Tongue (tissue), 2 donors: ENCODE measurements around the gene CH25H. TPM values are rescaled to one million over a fixed set of nuclear protein-coding genes. Genes with fewer than 3 reads are reported as not detected.
"Not testable (repeated sequence)": the region's sequence is repeated elsewhere in the genome, so short reads cannot be mapped to it uniquely, and the experiment has no call there.

Experiments
- DNase-seq: peaks from one replicate; pipeline ENCODE4 v3.0.0-alpha.2; 2015
- total RNA-seq: library from RNA; depleted of rRNA; stranded (reverse); fragments of >200 nt; gene quantifications from one replicate; pipeline ENCODE4 v1.2.3, GENCODE V29; 2014

The CH25H gene
- total RNA-seq, 1 donor from 2014 or later, result 0.21 TPM

DNA sequence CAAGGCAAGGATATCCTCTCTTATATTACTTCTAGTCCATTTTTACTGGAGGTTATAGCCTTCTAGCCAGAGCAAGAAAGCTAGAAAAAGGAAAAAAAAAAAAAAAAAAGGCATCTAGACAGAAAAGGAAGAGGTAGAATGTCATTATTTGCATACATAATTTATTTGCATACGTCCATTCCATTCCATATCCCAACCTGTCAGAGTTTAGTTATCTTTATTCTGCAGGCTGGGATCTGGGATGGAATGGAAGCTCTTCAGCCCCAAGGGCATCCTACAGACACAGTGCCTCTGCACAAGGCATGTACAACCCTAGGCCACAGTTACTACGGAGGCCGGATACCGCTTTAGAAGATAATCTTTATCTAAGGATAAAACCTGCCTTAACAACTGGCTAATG, 9.6 kb downstream of the CH25H start:
- DNase-seq, result no peak

DNA sequence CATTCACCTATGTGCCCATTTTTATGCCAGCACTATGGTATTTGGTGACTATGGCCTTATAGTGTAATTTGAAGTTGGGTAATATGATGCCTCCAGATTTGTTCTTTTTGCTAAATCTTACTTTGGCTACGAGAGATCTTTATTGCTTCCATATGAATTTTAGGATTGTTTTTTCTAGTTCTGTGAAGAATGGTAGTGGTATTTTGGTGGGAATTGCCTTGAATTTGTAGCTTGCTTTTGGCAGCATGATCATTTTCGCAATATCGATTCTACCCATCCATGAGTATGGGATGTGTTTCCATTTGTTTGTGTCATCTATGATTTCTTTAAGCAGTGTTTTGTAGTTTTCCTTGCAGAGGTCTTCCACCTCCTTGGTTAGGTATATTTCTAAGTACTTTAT, 15.8 kb downstream of the CH25H start:
- not testable (repeated sequence) for DNase-seq

DNA sequence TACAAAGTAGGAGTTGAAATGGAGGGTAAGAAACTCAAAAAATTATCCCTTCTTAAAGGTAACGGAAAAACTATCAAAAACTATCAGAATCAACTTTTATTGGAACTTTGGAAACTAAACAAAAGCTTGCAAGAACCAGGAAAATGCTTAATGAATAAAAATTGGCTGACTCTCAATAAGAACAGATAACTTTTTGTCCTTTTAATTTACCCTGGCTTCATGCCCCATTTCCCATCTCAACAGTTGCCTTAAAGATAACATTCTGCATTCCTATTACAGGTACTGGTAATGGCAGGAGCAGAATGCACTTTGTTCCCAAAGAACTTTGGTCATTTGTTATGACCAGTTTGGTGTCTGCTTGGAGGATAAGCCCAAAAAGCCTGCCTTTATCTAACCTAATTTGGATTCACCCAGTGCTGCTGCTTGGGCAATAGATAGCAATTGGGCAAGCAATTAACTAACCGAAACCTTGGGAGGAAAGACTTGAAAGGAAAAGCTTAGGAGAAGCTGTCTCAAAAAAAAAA, 17.8 kb downstream of the CH25H start:
- DNase-seq, result no peak

DNA sequence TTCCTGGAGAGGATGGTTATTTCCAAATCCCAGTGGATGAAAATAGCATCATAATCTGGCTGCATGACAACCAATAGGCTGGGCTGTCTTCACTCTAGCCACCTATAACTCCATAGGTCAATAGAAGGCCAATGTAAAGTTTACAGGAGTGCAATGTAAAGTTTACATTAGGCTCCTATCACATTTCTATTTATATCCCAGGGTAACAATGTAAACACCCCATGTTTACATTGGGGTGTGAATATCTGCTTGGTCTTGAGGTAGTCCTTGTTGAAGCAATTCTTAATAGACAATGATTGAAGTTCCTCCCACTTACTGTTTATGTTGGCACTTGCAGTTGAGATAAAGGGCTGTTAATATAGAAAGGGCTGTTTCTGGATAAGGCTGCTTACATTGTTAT, 21.5 kb downstream of the CH25H start:
- DNase-seq, result no peak

DNA sequence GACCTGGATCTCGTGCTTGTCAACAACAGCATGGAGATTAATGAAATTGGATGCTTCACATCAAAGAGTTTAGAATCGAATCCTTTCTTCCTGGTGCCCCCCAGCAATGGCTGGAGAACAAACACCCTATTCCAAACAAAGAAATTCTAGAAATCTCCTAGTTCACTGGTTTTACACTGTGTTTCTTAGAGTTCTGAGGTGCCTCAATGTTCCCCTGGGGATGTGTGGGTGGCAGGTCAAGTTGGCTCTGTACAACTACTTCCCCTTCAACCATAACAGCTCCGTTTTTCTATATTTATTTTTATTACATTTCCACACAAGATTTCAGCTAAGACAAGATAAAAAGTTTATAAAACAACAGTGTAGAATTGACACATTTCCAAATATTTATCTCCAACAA, 22.5 kb downstream of the CH25H start:
- no peak for DNase-seq

DNA sequence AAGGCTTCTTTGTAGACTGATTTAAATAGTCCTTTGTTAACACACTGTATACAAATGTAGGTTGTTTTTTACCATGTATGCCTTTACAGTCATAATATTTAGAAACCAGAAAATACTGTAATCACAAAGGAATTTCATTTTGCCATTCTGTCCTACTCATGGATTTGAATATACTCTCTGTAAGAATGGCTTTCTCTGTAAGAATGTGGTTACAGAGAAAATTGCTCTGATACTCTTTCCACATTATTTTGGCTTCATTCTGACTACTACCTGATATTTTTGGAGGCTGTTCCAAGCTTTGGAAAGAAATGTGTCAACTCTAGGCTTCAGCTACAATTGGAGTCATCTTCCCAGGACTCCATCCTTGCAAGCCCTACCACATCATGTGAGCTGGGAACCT, 23.5 kb downstream of the CH25H start:
- DNase-seq, result no peak

DNA sequence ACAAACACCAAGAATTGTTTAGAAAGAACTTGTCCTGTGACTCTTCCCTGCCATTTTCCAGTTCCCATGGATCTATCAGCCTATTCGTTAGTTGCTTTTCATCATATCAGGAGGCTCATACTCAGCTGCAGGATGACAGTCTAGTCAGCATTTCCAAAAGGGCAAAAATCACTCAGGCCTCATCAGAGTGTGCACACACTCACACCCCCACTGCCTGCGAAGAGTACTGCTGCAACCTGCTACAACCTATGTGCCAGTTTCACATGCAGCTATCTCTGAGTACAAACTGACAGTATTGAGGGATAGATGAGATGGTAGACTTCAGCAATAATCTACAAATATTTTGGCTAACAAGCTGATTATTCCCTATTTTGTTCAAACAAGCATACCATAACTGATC, 24.2 kb downstream of the CH25H start:
- DNase-seq, result no peak

DNA sequence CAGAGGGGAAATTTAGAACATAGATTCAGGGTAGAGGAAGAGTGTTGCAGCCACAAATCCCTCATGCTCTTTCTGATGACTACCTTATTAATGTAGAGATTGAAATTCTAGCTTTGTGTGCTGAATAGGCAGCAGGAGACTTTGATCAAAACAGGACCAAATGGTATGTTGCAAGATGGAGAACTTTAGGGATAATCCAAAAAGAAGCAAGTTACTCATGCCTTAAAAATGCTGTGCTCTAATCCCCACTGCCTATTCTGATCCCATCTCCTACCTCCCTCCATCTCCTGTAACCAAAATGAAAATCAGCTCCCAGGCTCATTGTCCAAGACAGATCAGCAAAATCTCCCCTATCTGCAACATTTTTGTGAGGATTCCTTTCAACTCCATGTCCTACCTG, 31.3 kb downstream of the CH25H start:
- no peak for DNase-seq

DNA sequence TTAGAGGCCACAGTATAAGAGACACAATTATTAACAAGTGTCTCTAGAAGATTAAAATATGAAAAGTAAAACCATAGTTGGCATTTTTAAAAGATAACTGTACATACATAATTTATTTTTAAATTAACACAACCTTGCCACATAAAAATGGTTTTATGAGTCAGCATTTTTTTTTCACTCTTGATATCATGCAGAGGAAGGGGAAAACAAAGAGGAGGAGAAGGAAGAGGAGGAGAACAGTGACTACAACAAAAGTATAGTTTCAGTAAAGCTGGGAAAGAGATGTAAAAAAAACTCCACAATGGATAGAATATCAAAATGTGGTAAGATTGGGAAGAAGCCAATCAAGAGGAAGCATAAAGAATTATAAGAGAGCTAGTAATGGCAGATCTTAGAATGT, 34.0 kb downstream of the CH25H start:
- DNase-seq, result no peak

DNA sequence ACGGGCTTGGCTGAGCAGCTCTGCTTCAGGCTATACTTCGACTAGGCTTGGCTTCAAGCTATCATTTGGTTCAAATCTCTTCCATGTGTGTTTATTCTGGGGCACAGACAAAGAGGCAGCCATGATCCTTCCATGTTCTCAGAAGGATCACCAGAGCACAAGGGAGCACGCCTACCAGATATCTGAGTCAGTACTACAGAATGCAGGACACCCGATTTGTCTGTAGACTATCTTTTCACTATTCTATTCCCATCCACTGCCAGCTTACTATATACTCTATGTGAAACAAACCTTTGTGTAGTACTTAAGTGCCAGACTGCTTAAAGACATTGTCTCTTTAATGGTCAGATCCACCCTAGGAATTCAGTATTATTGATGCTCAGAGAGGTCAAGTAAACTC, 35.1 kb downstream of the CH25H start:
- DNase-seq, result no peak

DNA sequence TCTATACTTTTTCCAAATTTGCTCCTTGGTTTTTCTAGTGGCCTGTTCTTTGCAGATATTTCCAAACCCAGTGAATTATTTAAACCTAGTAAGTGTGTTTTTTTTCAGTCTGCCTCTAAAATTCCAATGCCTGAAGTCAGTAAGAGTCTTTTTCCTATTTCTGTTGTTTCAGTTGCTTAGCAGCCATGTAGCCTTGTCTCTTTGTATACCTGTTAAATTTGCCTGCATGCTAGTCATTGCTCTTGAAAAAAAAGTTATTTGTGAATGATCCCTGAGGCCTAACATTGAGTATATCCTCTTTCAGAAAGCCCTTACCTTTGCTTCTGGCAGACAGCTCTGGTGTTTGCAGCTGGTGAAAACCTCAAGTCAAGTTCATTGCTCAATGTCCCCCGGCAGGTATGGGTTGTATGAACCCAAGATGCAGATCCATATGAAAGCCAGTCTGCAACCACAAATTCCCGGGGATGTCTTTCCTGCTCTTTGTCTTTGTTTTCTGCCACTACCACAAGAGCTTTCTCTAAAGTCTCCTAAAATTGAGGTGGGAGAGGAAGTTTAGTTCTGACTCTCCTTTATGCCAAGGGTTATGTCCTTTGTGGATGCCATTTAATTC, 35.7 kb downstream of the CH25H start:
- DNase-seq, result no peak

DNA sequence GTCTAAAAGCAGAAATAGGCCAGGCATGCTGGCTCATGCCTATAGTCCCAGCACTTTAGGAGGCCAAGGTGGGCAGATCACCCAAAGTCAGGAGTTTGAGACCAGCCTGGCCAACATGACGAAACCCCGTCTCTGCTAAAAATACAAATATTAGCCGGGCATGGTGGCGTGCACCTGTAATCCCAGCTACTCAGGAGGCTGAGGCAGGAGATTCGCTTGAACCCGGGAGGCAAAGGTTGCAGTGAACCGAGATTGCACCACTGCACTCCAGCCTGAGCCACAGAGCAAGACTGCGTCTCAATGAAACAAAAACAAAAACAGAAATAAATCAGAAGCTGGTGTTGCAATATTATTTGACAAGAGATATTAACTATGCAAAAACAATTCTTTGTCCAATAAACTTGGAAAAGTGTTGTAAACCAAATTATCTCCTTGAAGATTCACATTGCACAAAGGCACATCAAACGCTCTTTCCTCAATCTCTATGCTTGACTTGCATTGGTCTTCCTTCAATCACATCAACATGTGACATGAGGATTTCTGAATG, 38.7 kb downstream of the CH25H start:
- not testable (repeated sequence) for DNase-seq

DNA sequence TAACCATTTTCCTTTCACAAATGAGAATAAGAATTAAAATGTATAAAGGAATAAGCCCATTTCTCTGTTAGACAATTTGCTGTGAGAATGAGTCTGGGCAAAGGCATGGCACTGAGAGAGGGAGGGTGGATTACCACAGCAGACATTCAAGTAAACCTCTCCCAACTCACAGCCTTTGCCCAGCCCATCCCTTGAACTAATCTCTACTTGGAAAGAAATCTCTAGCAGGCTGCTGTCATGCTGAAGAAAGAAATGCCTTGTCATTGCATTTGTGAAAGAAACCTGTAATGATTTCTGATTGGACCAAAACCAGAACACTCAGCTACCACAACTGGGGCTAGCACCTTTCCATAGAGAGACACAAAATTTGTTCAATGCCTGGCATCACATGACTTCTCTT, 39.2 kb downstream of the CH25H start:
- DNase-seq, result no peak

DNA sequence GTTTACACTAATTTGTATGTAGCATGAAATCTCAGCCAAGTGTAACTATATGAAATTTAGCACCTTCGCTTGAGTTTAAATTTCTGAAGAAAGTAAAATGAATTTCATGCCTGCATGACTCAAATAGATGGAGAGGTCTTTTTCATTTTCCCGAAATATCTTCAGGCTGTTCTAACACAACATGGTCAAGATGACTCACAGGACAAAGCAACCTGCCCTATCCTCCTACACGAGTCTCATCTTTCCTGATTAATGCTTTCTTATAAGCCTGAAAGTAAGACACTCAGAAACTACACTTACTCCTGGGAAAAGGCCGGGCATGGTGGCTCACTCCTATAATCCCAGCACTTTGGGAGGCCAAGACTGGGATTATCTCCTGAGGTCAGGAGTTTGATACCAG, 41.2 kb downstream of the CH25H start:
- DNase-seq, result no peak

DNA sequence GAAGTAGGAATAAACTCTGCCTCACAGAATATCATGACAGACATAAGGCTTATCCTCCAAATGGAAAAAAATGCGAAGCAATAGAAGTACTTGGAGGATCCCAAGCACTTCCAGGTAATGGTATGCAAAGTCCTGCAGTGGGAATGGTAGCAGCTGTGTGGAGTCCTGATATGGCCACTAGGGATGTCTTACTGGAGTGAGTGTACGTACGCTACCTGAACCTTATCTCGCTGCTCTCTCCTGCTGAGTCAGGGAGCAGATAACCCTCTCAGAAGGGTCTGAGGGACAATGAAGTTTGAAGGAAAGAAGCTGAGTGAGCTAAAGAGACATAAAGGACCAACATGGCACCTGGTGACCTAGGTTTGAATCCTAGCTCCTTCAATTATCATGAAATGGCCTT, 42.2 kb downstream of the CH25H start:
- DNase-seq, result no peak

DNA sequence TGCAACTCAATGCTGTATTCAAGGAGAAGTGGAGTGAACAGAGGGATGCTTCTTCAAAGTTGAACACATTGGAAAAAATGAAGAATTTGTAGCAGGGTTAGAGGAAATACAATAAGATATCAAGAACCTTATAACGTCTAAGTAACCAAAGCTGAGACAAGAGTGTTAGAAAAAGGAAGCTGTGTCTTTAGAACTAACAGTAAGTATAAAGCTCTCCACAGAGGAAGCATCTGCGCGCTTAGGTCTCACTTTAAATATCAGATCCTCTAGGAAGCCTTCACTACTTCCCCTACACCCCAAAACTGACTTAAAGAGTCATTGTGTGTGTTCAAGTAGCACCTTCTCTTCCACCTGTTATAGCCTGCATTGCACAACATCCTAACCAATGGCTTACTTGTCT, 43.0 kb downstream of the CH25H start:
- no peak for DNase-seq

DNA sequence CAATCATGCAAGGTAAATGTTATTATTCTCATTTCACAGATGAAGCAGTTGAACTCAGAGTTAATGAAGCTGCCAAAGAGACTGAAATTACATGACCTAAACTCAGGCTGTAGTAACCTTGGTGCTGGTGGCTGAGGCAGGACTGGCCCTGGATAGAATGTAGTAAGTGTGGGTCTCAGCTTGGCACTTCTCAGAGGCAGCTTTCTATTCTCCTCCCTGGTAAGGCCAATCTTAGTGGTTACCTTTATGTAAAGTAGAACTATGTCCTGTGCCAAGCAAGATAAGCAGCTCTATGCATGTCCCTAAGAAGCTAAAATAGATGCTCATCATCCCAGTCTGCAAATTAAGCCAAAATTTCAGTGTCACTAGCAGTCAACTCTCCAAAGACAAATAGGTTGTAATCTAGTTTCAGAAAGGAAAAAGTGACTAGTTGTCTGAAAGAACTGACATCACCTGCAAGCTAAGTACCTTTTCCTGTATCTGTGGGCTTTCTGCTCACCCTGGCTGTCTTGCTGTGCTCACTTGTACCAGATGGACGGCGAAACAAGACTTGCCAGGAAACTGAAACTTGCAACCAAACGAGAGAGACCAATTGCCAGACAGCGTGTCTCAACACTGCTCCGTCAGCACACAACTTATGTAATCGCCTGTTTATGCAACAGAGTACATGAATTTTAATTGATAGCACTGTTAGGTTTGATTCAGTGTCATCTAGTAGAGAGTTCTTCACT, 43.7 kb downstream of the CH25H start:
- peak; percentile 12 for DNase-seq

DNA sequence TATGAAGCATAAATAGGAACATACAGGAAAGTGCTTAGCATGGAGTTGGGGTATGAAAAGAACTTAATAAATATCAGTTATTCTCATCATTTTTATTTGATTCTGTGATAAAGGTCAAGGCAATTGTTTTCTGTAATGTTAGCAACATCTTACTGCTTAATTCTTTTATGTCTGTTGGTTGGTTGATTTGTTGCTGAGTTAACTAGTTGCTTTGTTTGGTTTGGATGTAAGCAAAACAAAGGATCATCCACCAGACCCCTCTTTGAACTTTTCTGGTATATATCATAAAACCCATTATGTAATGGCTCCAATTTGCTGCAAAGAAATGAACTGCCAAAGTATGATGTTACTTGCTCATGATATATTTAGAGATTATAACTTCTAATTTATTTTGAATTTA, 44.5 kb downstream of the CH25H start:
- DNase-seq, result no peak

DNA sequence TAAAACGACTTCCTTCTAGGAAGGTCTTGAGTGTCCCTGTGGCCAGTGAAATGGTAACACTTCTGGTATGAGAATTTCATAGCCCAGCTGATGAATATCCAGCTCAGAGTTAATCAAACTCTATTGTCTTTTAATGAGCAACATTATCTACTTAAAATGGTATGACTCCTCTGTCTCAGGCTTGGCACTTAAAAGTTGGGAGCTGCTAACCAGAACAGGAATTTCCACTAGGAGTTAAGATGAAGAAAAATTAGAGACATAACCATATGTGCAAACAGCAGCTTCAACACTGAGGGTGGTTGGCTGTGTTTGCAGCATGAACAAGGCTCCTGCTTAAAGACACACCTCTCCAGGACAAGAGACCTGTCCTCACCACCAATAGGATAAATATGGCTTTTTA, 46.8 kb downstream of the CH25H start:
- no peak for DNase-seq

DNA sequence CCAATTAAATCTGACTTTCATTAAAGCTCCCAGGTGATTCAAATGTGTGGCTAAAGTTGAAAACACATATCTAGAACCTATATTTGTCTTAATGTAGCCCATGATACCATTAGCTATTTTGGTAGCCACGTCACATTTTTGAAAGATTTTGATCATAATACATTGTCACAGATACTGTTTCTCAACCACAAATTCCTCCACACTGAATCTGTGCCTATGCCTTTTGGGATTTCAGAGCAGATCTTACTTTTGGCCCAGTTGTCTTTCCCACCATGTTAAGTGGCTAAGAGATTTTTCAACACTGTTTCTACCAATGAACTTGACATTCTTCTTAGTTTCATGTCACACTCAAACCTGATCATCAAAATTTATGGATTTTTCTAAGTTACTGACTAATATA, 47.4 kb downstream of the CH25H start:
- DNase-seq, result no peak

DNA sequence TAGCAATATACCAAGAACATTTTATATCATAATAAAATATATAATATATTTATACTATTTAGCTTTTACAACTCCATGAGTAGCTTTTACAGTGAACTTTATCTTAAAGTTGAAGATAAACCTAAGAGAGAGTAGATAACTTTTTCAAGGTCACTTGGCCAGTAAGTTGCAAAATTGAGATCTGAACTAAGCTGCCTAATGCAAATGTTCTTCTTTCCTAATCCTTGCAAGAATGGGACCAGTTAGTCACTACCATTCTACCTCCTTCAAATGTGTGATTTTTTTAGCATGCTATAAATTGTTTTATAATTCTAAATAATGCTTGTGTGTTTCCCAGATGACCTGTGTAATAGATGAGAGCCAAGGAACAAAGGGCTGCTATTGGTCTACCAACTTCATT, 47.8 kb downstream of the CH25H start:
- DNase-seq, result no peak

DNA sequence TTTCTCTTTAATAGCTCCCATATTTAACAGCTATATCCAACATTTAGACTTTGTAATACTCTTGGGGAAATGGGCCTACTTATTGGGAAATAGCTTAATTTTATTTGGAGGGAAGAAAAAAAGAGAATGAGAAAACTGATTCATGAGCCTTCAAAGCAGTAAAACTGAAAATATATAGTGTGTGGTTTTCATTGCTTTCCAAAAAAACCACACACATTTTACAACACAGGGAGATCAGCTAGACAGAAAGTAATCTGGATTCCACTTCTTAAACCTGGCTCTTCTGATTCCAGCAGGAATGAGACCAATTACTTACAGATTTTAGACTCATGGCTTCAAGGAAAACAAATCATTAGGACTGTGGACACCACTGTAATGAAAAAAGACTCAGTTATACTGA, 48.7 kb downstream of the CH25H start:
- DNase-seq, result peak; percentile 8

DNA sequence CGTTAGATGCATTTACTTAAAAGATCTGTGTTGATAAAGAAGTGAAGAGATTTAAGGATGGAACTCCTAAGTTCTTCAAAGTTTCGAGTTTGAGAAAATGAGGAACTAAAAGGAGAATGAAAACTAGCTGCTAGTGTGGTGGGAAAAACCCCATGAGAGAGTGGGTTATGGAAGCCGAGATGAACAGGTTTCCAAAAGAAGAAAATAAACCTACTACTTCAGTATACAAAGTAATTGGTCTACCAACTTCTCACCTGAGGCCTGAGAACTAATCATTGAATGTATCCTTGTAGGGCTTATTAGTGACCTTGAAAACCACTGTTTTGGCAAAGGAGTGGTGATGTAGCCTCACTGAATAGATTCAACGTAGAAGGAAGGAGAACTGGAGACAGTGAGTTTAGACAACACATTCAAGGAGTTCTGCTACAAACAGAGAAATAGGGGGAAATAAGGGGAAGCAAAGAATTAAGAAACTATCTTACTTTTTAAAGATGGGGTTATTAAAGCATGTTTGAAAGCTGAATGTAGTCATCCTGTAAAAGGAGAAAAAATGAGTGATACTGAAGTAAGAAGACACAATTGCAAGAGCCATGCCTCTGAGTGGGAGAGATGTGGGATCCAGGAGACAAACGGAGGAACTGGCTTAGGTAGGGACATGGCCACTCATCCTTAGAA, 50.8 kb downstream of the CH25H start:
- no peak for DNase-seq
